HG02642 (cell line): ENCODE data around the gene MMP17.

Experiments used
- ATAC-seq: cut with Tn5 transposase; IDR thresholded peaks from one replicate; pipeline ENCODE4 v1.9.1; 2021; ENCODE audit warnings: mild to moderate bottlenecking; ENCODE audit not compliant: unreplicated experiment, poor library complexity

MMP17 gene

GRCh38 chr12:131827961-131828534, at the start of gene MMP17:
MMP17 (plus strand) TSS chr12:131828393; CDS start chr12:131828495, 102 bp downstream.
- ATAC-seq, result peak; percentile 68

GRCh38 chr12:131779027-131779426, 49.2 kb upstream of the MMP17 start:
- no peak for ATAC-seq

DNA sequence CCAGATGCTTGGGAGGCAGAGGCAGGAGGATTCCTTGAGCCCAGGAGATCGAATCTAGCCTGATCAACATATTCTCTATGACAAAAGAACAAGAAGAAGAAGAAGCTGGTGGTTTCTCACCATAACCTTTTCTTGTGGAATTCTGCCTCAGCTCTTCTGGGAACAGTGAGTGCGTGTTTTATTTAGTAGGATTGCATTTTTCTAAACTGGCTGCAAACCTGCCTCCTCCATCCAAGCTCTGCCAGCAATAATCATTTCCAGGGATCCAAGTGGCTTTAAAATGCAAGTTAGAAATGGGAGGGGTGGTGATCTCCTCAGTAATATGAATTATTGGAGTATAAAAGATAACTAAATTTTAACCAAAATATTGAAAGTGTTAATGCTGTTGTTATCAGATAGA, 46.1 kb upstream of the MMP17 start:
- no peak for ATAC-seq

DNA sequence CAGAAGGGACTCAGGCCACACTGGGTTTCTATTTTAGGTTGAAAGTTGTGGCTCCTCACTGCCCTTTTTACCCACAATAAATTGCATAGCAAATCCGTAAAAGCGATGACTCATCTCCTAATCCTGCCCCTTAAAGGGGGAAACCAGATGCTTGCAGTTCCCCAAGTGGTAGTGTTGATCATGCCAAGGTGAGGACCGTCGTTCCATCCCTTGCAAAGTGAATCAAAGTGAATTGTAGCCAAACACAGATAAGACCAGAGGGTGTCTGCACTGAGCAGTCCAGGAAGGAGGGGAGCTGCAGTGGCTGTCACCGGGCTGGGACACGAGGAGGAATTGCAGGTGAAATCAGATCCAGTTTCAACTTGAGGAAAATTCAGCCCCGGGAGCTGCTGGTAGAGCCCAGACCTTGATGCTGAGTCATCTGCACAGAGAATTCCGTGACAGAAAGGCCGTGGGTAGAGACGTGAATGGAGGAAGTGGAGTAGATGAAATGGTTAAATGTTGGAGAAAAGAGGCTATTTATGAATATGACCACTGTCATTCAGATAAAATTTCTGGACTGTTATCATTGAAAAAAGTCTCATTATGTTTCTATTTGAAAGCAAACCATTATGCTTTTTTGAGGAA, 44.2 kb upstream of the MMP17 start:
- ATAC-seq, result peak; percentile 66

GRCh38 chr12:131784909-131785762, 43.1 kb upstream of the MMP17 start:
- ATAC-seq, result no peak

DNA sequence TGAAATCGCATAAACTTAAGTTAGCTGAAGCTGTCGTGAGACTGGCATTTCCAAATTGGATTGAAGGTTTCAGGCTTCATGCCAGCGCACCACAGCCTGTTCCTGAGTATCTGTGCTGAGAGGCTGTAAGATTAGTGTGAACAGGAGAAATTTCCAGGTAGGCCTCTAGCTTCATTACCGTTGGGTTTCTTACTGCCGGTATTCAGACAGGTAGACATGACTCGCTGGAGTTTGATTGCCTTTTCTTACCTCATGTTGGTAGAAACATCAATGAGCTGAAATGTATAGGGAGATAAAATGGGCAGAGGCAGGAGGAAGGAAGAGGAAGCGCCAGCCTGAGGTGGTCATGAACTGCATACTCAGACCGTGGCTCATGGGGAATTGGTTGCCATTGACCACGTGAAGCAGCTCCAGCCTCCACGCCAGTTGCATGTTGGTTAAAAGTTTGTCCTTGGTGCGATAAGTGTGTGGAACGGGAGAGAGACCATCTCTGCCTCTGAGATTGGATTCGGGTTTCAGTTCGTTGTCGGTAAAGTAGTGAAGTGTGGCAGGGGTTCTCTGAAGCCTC, 42.3 kb upstream of the MMP17 start:
- no peak for ATAC-seq

- no peak for ATAC-seq
These were observed 41.9 kb upstream of the MMP17 start for GRCh38 chr12:131786331-131786730.

DNA sequence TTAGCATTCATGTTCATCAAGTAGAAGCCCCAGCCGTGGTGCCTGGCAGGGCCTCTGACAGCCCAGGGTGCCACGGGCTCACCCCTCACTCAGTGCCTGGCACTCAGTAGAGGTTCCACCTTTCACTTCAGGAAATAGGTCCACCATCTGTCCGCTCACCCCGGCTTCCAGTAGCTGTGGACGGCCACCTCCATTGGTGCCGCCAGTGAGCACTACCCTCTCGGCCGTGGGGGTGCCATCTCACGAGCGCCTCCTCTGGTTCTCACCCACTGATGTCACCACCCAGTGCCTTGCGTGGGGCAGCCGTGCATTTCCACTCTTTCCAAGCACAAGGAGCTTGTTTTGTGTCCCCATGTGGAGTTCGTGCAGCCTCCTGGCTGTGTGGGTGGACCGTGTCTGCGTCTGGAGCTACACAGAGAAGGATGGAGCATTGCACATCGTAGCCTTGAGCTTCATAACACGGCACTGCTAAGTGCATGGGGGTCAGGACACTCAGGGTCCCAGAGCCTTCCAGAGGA, 41.0 kb upstream of the MMP17 start:
- ATAC-seq, result no peak

DNA sequence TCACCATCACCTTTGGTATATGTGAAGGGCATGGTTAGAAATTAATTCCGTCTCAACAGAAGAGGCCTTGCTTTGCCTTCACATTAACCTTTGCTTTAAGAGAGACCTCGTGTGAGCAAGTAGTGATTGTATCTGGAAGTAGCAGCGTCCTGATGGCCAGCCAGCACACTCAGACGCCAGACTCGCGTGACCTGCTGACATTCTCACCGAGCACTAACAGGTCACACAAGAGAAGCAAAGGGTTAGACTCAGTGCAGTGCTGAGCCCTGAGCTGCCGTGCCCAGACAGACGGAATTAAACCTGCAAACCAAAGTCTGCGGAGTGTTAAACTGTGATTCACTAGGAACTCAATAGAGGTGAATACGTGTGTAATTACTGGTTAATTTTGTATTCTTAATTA, 40.1 kb upstream of the MMP17 start:
- ATAC-seq, result no peak

DNA sequence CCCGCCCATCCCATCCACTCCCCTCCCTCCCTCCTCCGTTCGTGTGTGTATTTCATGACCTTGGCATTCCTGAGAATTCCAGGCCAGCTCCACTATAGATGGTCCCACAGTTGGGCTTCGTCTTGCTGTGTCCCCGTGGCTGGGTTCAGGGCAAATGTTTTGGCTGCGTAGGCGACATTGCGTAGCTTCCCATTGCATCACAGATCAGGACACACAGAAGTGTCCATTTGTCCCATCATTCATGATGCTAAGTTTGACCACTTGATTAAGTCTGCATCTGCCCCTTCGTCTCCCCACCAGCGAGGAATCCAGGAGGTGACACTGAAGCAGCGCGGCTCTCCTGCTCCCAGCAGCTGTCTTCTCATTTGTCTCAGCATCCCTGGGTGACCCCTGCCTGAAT, 38.6 kb upstream of the MMP17 start:
- ATAC-seq, result no peak

DNA sequence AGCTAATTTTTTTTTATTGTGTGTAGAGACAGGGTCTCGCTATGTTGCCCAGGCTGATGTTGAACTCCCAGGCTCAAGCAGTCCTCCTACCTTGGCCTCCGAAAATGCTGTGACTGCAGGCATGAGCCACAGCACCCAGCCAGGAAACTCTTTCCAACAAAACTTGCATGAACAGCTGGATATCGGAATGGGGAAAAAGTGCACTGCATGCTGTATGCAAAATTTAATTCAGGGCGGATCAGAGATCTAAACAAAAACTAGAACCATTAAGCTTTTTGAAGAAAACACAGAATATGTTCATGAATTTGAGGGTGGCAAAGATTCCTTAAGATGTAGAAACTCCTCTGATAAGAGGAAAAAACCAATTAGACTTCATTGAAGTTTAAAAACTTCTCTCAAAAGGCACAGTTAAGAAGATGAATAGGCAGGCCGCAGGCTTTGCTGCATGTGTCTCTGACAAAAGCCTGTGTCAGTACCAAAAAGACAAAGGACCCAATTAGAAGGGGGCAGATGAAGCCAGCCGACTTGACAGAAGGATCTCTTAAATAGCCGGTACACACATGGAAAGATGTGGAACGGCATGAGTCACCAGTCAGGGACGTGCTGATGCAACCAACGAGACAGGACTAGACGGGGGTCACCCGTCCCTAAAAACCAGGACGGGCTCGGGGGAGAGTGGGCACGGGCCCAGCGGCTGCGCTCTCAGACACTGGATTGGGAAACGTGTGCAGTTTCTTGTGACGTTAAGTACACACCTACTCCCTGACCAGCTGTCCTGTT, 34.8 kb upstream of the MMP17 start:
- no peak for ATAC-seq

GRCh38 chr12:131794061-131794460, 34.1 kb upstream of the MMP17 start:
- no peak for ATAC-seq

- ATAC-seq, result no peak
These were observed 33.6 kb upstream of the MMP17 start for GRCh38 chr12:131794573-131794972.

GRCh38 chr12:131795064-131795463, 33.1 kb upstream of the MMP17 start:
- ATAC-seq, result no peak

DNA sequence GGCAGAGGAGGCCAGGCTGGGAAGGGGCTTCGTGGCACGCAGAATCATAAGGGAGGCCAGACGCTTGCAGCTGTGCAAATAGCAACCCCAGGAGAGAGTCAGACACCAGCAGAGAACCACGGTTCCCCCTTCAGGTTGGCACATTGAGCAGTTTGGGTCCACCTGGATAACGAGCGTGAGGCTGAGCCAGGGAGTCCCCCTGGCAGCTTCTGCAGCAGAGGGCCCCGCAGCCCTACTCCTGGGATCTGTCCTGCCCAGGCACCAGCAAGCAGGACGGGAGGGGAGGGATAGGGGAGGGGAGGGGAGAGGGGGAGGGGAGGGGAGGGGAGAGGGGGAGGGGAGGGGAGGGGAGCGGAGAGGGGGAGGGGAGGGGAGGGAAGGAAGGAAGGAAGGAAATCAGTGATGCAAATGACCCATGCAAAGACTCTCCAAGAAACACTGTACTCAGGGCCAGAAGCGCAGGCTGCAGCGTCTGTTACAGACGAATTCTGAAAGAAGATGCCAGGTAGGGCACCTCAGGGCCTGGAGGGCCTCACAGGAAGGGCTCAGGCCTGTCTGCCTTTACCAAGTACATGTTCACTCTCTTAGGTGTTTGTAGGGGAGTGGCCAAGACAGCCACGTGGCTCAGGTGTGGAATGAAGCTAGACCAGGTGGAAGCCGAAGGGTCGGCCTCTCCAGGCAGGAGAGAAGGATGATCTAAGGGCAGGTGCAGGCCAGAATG, 32.3 kb upstream of the MMP17 start:
- no peak for ATAC-seq

- ATAC-seq, result no peak
These were observed 31.8 kb upstream of the MMP17 start for GRCh38 chr12:131796411-131796736.

DNA sequence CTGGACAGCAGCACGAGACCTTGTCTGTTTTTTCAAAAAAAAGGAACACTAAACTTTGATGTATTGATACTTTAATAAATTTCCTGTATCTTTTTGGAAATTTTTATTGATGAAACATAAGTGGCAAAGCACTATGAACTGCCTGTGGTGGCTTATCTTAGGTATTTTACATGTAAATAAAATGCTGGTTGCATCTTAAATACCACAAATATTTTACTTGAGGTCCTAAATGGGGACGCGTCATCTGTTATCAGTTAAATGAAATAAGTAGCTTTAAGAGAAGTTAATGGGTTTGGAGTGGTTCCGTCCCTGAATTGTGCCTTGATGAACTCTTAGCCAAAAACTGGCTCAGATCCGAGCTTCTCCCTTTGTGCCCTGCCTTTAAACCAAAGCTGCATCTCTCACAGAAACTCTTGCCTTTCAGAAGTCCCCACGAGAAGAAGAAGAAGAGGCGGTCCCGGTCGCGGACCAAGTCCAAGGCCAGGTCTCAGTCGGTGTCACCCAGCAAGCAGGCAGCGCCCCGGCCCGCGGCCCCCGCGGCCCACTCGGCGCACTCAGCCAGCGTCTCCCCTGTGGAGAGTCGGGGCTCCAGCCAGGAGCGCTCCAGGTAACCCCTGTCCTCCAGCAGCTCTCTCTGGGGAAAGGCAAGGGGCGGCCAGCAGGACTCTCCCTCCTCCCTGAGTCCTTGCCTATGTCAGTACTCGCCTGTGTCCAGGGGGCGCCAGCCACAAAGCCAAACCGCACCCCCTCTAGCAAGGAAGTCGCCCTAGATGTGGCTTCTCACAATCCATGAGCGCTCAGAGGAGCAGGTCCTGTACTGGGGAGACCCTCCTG, 31.2 kb upstream of the MMP17 start:
- ATAC-seq, result no peak

GRCh38 chr12:131797588-131797934, 30.6 kb upstream of the MMP17 start:
- ATAC-seq, result no peak

GRCh38 chr12:131799195-131799594, 29.0 kb upstream of the MMP17 start:
- ATAC-seq, result no peak
